ENCODE measurements around the gene PARP3.

PARP3 gene

DNA sequence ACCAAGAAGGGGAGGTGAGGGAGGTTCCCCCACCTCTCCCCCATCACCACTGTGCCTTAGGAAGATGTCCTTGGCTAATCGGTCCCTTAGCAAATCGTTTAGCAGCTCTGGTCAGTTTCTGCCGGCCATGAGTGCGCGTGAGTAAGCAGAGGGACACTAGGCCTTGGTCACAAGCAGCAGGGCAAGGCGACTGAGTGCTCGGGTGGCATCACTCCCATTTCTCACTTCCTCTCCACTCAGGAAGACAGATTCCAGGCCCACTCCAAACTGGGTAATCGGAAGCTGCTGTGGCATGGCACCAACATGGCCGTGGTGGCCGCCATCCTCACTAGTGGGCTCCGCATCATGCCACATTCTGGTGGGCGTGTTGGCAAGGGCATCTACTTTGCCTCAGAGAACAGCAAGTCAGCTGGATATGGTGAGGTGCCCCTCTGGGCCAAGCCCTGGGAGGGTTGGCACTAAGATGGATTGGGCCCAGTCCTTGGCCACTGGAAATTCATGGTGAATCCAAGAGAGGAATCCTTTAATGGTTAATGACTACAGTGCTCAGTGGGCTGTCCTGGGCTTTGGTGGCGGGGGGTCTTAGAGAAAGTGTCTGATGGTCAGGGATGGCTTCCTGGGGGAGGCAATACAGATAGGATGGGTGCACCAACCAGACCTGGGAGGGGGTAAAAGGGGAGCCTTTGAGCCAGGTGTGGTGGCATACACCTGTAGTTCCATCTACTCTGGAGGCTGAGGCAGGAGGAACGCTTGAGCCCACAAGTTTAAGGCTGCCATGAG is 4.0 kb downstream of the PARP3 start:
- H3K9me3 ChIP-seq, result no peaks in the 10 kb centered on the region
- H3K4me1 ChIP-seq, result peaks cover 0 to 20% (median 16%) of the 10 kb centered on the region in 4 donors
- H3K4me3 ChIP-seq, result no peak overlapping the region
- peak in 1 of 2 donors; percentile 64 for DNase-seq
- no peak overlapping the region for H3K27ac ChIP-seq
- H3K36me3 ChIP-seq, result peaks cover 0 to 50% (median 0%) of the 10 kb centered on the region in 3 donors
- TF ChIP-seq, protein P1, sequence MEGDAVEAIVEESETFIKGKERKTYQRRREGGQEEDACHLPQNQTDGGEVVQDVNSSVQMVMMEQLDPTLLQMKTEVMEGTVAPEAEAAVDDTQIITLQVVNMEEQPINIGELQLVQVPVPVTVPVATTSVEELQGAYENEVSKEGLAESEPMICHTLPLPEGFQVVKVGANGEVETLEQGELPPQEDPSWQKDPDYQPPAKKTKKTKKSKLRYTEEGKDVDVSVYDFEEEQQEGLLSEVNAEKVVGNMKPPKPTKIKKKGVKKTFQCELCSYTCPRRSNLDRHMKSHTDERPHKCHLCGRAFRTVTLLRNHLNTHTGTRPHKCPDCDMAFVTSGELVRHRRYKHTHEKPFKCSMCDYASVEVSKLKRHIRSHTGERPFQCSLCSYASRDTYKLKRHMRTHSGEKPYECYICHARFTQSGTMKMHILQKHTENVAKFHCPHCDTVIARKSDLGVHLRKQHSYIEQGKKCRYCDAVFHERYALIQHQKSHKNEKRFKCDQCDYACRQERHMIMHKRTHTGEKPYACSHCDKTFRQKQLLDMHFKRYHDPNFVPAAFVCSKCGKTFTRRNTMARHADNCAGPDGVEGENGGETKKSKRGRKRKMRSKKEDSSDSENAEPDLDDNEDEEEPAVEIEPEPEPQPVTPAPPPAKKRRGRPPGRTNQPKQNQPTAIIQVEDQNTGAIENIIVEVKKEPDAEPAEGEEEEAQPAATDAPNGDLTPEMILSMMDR (IDR thresholded peaks at IDR 0.05), result no peak
- H3K27me3 ChIP-seq, result no peaks in the 10 kb centered on the region
- intact Hi-C loops (cut with DNase I; ENCODE audit: low total_unique reads), result no loop called here

DNA sequence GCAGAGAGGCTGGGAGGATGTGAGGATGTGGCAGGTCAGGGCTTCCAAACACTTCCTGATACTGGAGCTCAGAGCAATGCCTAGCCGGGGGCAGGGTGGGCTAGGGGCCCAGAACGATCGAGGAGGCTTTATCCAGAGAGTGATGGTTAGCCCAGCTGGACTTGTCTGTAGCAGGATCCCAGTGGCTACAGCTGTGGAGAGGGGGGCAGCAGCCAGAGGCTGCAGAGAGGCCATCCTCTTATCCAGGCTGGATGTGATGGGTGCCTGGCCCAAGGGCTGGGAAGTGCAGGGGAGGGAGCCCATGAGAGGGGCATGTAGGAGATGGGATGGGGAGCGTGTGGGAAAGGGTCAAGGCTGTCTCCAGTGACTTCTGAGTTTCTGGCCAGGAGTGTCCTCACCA is 4.6 kb downstream of the PARP3 start:
- Histone ChIP-seq H3K27ac (no peak overlapping the region), H3K27me3 (no peaks in the 10 kb centered on the region), H3K36me3 (peaks cover 0 to 50% (median 0%) of the 10 kb centered on the region in 3 donors), H3K4me1 (peaks cover 0 to 15% (median 12%) of the 10 kb centered on the region in 4 donors), H3K4me3 (no peak overlapping the region), H3K9me3 (no peaks in the 10 kb centered on the region)
- peak in 1 of 2 donors; percentile 42 for DNase-seq
- TF ChIP-seq, protein P1 (IDR thresholded peaks at IDR 0.05), result no peak
- intact Hi-C loops (cut with DNase I; ENCODE audit: low total_unique reads), result no loop called here

DNA sequence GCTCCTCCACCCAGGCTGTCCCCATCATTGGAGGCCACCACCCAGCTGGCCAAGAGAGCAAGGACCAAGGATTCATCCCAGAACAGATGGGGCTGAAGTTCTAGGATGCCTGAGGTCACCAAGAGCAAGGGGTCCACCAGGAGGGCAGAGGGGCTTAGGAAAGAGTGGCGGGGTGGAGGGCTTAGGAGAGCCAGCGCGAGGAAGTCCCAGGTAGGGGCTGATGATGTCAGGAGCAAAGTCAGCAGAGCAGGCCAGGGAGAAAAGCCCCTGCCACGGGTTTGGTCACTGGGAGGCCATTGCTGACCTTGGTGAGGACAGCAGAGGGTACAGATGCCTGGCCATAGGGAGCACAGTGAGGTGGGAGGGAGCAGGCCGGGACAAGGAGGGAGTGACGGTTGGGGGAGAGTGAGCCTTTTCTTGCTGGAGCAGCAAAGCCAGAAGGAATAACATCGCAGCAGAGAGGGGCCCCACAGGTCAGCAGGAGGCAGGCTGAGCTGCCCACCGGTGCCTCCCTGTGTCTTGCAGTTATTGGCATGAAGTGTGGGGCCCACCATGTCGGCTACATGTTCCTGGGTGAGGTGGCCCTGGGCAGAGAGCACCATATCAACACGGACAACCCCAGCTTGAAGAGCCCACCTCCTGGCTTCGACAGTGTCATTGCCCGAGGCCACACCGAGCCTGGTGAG is 5.2 kb downstream of the PARP3 start:
- Histone ChIP-seq H3K27me3 (no peaks in the 10 kb centered on the region), H3K27ac (no peak overlapping the region), H3K4me3 (no peak overlapping the region), H3K9me3 (no peaks in the 10 kb centered on the region), H3K4me1 (peaks cover 0 to 12% (median 11%) of the 10 kb centered on the region in 4 donors), H3K36me3 (peaks cover 0 to 50% (median 0%) of the 10 kb centered on the region in 3 donors)
- peak in 1 of 2 donors; percentile 55 for DNase-seq
- intact Hi-C loops (cut with DNase I; ENCODE audit: low total_unique reads), result no loop called here
- TF ChIP-seq, protein P1 (IDR thresholded peaks at IDR 0.05), result no peak

DNA sequence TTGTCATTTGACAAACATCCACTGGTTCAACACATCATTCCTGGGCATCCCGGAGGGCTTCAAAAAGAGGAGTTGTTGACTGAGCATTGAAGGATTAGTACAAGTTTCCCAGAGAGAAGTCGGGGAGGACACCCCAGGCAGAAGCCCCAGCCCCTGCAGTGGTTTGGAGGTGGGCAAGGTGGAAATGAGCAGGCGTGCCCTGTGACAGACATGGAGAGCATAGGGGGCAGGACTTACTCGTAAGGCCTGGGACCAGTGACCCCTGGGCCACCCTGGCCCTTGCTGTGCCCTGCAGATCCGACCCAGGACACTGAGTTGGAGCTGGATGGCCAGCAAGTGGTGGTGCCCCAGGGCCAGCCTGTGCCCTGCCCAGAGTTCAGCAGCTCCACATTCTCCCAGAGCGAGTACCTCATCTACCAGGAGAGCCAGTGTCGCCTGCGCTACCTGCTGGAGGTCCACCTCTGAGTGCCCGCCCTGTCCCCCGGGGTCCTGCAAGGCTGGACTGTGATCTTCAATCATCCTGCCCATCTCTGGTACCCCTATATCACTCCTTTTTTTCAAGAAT is 5.9 kb downstream of the PARP3 start:
- intact Hi-C loops (cut with DNase I; ENCODE audit: low total_unique reads), result no loop called here

DNA sequence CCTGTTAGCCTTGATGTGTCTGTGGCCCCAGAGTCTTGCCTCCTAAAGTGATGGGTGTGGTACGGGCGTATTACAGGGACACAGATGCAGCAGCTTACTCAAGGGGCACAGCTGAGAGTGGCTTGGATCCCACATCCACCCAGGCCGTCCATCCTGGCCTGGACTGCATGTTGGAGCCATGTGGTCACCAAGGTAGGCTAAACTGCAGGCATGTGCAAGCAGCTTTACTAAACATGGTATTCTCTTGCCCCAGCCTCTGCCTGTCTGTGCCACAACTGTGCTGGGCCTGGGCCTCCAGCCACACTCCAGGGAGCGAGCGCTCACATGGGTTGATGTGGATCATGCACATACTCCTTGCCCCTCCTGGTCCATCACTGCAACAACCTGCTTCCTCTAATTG is 7.0 kb downstream of the PARP3 start:
- Histone ChIP-seq H3K9me3 (no peaks in the 10 kb centered on the region), H3K27ac (no peak overlapping the region), H3K27me3 (no peaks in the 10 kb centered on the region), H3K4me1 (no peaks in the 10 kb centered on the region), H3K36me3 (peaks cover 0 to 50% (median 0%) of the 10 kb centered on the region in 3 donors), H3K4me3 (no peak overlapping the region)
- no peak for DNase-seq
- TF ChIP-seq, protein P1 (IDR thresholded peaks at IDR 0.05), result no peak
- intact Hi-C loops (cut with DNase I; ENCODE audit: low total_unique reads), result no loop called here

More for the DNA sequence above, 5.9 kb downstream of the PARP3 start:
- Histone ChIP-seq H3K36me3 (peaks cover 0 to 50% (median 0%) of the 10 kb centered on the region in 3 donors), H3K27ac (no peak overlapping the region), H3K9me3 (no peaks in the 10 kb centered on the region), H3K4me1 (peaks cover 0 to 5% (median 3%) of the 10 kb centered on the region in 4 donors), H3K4me3 (no peak overlapping the region), H3K27me3 (no peaks in the 10 kb centered on the region)
- no peak for DNase-seq
- TF ChIP-seq, protein P1 (IDR thresholded peaks at IDR 0.05), result no peak
